LNCaP clone FGC (cell line): Measurements from ENCODE around the gene CAPN2.

ENCODE experiments used
- DNase-seq: peaks from one replicate; pipeline ENCODE4 v3.0.0-alpha.2; 2011; ENCODE audit warnings: low read depth
- H3K4me3 ChIP-seq: 2 replicates; pipeline ENCODE4 v1.5.1; 2011; ENCODE audit warnings: mild to moderate bottlenecking, low read depth, low read length, control low read depth
- CTCF ChIP-seq: IDR thresholded peaks from 2 replicates; pipeline ENCODE4 v1.5.1; 2012; ENCODE audit warnings: mild to moderate bottlenecking; ENCODE audit not compliant: control insufficient read depth, insufficient read depth; ENCODE audit errors: extremely low read depth

The CAPN2 gene

GRCh38 chr1:223783676-223784075, 71.3 kb downstream of the CAPN2 start:
- no peak for DNase-seq
- no peak overlapping the region for H3K4me3 ChIP-seq
- no peak for TF ChIP-seq CTCF

GRCh38 chr1:223784541-223784940, 72.2 kb downstream of the CAPN2 start:
- no peak overlapping the region for H3K4me3 ChIP-seq
- TF ChIP-seq CTCF: no peak
- no peak for DNase-seq

- no peak overlapping the region for H3K4me3 ChIP-seq
- DNase-seq: peak; percentile 81
- no peak for TF ChIP-seq CTCF
Observed at GRCh38 chr1:223785808-223786207, 73.5 kb downstream of the CAPN2 start.

GRCh38 chr1:223788746-223789415, 76.5 kb downstream of the CAPN2 start:
- H3K4me3 ChIP-seq: no peak overlapping the region
- no peak for DNase-seq
- no peak for TF ChIP-seq CTCF

GRCh38 chr1:223792046-223792445, 79.7 kb downstream of the CAPN2 start:
- no peak overlapping the region for H3K4me3 ChIP-seq
- no peak for TF ChIP-seq CTCF
- DNase-seq: no peak

GRCh38 chr1:223793716-223794115, 81.4 kb downstream of the CAPN2 start:
- no peak for TF ChIP-seq CTCF
- no peak overlapping the region for H3K4me3 ChIP-seq
- DNase-seq: no peak
